HFFc6 (cell line): ENCODE data around the gene TEKT3. TPM values are rescaled to one million over a fixed set of nuclear protein-coding genes. Genes with fewer than 3 reads are reported as not detected.
A peak's percentile ranks its signal among the peaks of the same experiment; 100 is the strongest.

ENCODE experiments used
- DNase-seq: peaks from one replicate; pipeline ENCODE4 v3.0.0-alpha.2; 2018
- H3K27ac Mint-ChIP-seq: 2 replicates; pipeline ENCODE4 v1.8.0; 2020; ENCODE audit warnings: mild to moderate bottlenecking, mixed read lengths
- H3K27me3 Mint-ChIP-seq: 2 replicates; pipeline ENCODE4 v1.8.0; 2021; ENCODE audit warnings: mild to moderate bottlenecking, moderate library complexity, mixed read lengths; ENCODE audit not compliant: insufficient read depth
- H3K36me3 Mint-ChIP-seq: 2 replicates; pipeline ENCODE4 v1.8.0; 2021; ENCODE audit warnings: low read depth, mixed read lengths
- H3K4me1 Mint-ChIP-seq: 2 replicates; pipeline ENCODE4 v1.8.0; 2020; ENCODE audit warnings: low read depth, mixed read lengths
- H3K4me3 Mint-ChIP-seq: 2 replicates; pipeline ENCODE4 v1.8.0; 2020; ENCODE audit warnings: mild to moderate bottlenecking, moderate library complexity, mixed read lengths
- H3K9me3 Mint-ChIP-seq: 2 replicates; pipeline ENCODE4 v1.8.0; 2020; ENCODE audit warnings: mild to moderate bottlenecking, mixed read lengths
- CTCF ChIP-seq: fragments of 200-600 bp; sonication (generic); IDR thresholded peaks from 2 replicates; pipeline ENCODE4 v1.5.0; 2021; ENCODE audit warnings: antibody characterized with exemption, mild to moderate bottlenecking
- long read RNA-seq: library from polyadenylated mRNA; unstranded; transcript quantifications from one replicate; pipeline ENCODE4 v2.0.0, GENCODE V29; 2019
- total RNA-seq, 6 experiments: library from RNA; stranded (reverse); fragmentation: NEBNext Ultra II Directional; extraction: Animal tissue kit (Norgen Biotek cat#: 25700); gene quantifications; 2 replicates in 1 of 6; 3 replicates in 5 of 6; pipeline ENCODE4 v1.2.3, GENCODE V29; 2021

TEKT3 gene
- not detected for total RNA-seq
- long read RNA-seq = 0 reads

DNA sequence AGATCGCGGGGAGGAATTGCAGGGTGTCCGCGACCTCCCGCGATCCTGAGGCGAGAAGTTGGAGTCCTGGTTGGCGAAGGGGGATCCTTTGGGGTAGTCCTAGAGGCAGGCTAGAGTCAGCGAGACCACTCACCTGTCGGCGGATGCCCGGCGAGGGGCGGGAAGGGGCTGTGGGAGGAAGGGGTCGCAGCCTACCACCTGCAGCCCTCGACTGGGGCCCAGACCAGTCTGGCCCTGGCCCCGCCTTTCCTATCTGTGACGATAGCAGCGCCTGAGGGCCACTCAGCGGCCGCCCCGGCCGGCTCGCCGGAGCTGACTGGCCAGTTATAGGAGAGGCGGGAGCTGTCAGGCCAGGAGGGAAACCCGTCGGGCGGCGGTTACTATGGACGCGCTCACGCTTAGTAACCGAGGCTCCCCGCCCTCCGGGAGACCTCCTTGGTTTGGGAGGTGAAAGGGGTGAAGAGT lies at the start of gene TEKT3:
Gene TEKT3 (minus strand): TSS at position 213 of the 465 bp plus-strand sequence. CDS start 10,012 bp downstream, outside the sequence.
- peak; percentile 60 for DNase-seq
- TF ChIP-seq CTCF = no peak
- no peaks in the 10 kb centered on the region for H3K36me3 Mint-ChIP-seq
- peaks cover 43% of the 10 kb centered on the region for H3K4me1 Mint-ChIP-seq
- H3K27me3 Mint-ChIP-seq = peaks cover 27% of the 10 kb centered on the region
- H3K27ac Mint-ChIP-seq = peak within 1 kb of the TSS; percentile 34; the same call in 1 of the 2 replicates
- peak within 1 kb of the TSS; percentile 82 for H3K4me3 Mint-ChIP-seq
- H3K9me3 Mint-ChIP-seq = no peaks in the 10 kb centered on the region

- peaks cover 18% of the 10 kb centered on the region; the same call in 1 of the 2 replicates for H3K9me3 Mint-ChIP-seq
- H3K27ac Mint-ChIP-seq = no peak overlapping the region
- peaks cover 32% of the 10 kb centered on the region for H3K4me1 Mint-ChIP-seq
- no peak for DNase-seq
- H3K27me3 Mint-ChIP-seq = peaks cover 14% of the 10 kb centered on the region
- no peaks in the 10 kb centered on the region; the same call in 1 of the 2 replicates for H3K36me3 Mint-ChIP-seq
- TF ChIP-seq CTCF = no peak
- H3K4me3 Mint-ChIP-seq = no peak overlapping the region
These were observed 47.1 kb upstream of the TEKT3 start for GRCh38 chr17:15388356-15389041.

GRCh38 chr17:15386083-15386482 lies 44.7 kb upstream of the TEKT3 start:
- Mint-ChIP-seq H3K27me3 (peaks cover 14% of the 10 kb centered on the region), H3K4me3 (no peak overlapping the region), H3K36me3 (no peaks in the 10 kb centered on the region; the same call in 1 of the 2 replicates), H3K27ac (no peak overlapping the region), H3K9me3 (peaks cover 18% of the 10 kb centered on the region; the same call in 1 of the 2 replicates), H3K4me1 (peaks cover 17% of the 10 kb centered on the region)
- DNase-seq = no peak
- TF ChIP-seq CTCF = no peak

DNA sequence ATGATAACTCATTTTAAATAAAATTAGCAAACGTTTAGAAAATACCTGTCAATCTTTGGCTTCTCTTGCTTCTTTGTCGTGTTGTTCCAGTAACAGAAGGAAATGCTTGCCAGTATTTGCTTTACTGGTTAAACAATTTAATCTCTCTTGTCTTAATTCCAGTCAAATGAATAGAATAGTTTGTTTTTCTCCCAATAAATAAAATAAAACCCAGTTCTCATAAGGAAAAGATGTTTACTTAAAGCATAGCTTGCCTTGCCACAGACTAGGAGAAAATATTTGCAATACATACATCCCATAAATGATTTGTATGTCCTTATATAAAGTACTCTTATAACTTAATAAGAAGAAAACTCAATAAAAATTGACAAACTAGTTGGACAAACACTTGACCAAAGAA lies 43.9 kb upstream of the TEKT3 start:
- Mint-ChIP-seq H3K27ac (no peak overlapping the region), H3K9me3 (peaks cover 18% of the 10 kb centered on the region; the same call in 1 of the 2 replicates), H3K27me3 (peaks cover 14% of the 10 kb centered on the region), H3K4me3 (no peak overlapping the region), H3K4me1 (peaks cover 17% of the 10 kb centered on the region), H3K36me3 (no peaks in the 10 kb centered on the region; the same call in 1 of the 2 replicates)
- no peak for DNase-seq
- TF ChIP-seq CTCF = no peak

GRCh38 chr17:15384142-15384787 lies 42.9 kb upstream of the TEKT3 start:
- Mint-ChIP-seq H3K4me1 (peaks cover 17% of the 10 kb centered on the region), H3K4me3 (peak overlapping the region; percentile 80)
- DNase-seq = no peak

More at GRCh38 chr17:15384142-15384787, 42.9 kb upstream of the TEKT3 start:
- Mint-ChIP-seq H3K27me3 (peaks cover 6% of the 10 kb centered on the region), H3K27ac (peak overlapping the region; percentile 48), H3K9me3 (peaks cover 18% of the 10 kb centered on the region; the same call in 1 of the 2 replicates), H3K36me3 (no peaks in the 10 kb centered on the region; the same call in 1 of the 2 replicates)
- TF ChIP-seq CTCF = no peak
